ENCODE data around the gene GRIA1.

Gene GRIA1

GRCh38 chr5:153745778-153746395 is 255.4 kb downstream of the GRIA1 start:
- DNase-seq: no peak

GRCh38 chr5:153746440-153746839 is 256.0 kb downstream of the GRIA1 start:
- no peak for DNase-seq

- DNase-seq: no peak
These were observed 258.4 kb downstream of the GRIA1 start for GRCh38 chr5:153748823-153749222.

- DNase-seq: no peak
These were observed 259.5 kb downstream of the GRIA1 start for GRCh38 chr5:153749960-153750359.

- DNase-seq: no peak
These were observed 260.8 kb downstream of the GRIA1 start for GRCh38 chr5:153751251-153751650.

GRCh38 chr5:153752890-153753289 is 262.4 kb downstream of the GRIA1 start:
- no peak for DNase-seq

GRCh38 chr5:153753645-153754432 is 263.4 kb downstream of the GRIA1 start:
- DNase-seq: no peak

- no peak for DNase-seq
These were observed 265.5 kb downstream of the GRIA1 start for GRCh38 chr5:153755913-153756500.

GRCh38 chr5:153756540-153756939 is 266.1 kb downstream of the GRIA1 start:
- DNase-seq: no peak

GRCh38 chr5:153765987-153766386 is 275.5 kb downstream of the GRIA1 start:
- no peak for DNase-seq

GRCh38 chr5:153767221-153768188 is 277.0 kb downstream of the GRIA1 start:
- no peak for DNase-seq

- DNase-seq: no peak
These were observed 279.6 kb downstream of the GRIA1 start for GRCh38 chr5:153770066-153770465.

GRCh38 chr5:153774686-153775085 is 284.2 kb downstream of the GRIA1 start:
- no peak for DNase-seq

- DNase-seq: no peak
These were observed 285.5 kb downstream of the GRIA1 start for GRCh38 chr5:153775923-153776322.

- DNase-seq: no peak
These were observed 287.5 kb downstream of the GRIA1 start for GRCh38 chr5:153777681-153778581.

GRCh38 chr5:153779836-153780235 is 289.4 kb downstream of the GRIA1 start:
- DNase-seq: no peak

- no peak for DNase-seq
These were observed 290.6 kb downstream of the GRIA1 start for GRCh38 chr5:153780876-153781705.

GRCh38 chr5:153782589-153783361 is 292.3 kb downstream of the GRIA1 start:
- no peak for DNase-seq

GRCh38 chr5:153783362-153783658 is 292.8 kb downstream of the GRIA1 start:
- no peak for DNase-seq

GRCh38 chr5:153784277-153784676 is 293.8 kb downstream of the GRIA1 start:
- DNase-seq: no peak
